Fibroblast of pulmonary artery (primary cell): ENCODE measurements around the gene FOXE3.

ENCODE experiments used
- DNase-seq: peaks from one replicate; pipeline ENCODE4 v3.0.0-alpha.2; 2010; ENCODE audit warnings: low read depth
- H3K4me3 ChIP-seq: replicated peaks from 2 replicates; pipeline ENCODE4 v1.5.1; 2011; ENCODE audit warnings: low read depth, mild to moderate bottlenecking, control low read depth, low read length, moderate library complexity
- TF ChIP-seq, protein P1 (sequence below): IDR thresholded peaks from 2 replicates; pipeline ENCODE4 v1.5.1; 2011; ENCODE audit warnings: mild to moderate bottlenecking, control low read depth, low read length, inconsistent platforms; ENCODE audit errors: missing control alignments

FOXE3 gene

DNA sequence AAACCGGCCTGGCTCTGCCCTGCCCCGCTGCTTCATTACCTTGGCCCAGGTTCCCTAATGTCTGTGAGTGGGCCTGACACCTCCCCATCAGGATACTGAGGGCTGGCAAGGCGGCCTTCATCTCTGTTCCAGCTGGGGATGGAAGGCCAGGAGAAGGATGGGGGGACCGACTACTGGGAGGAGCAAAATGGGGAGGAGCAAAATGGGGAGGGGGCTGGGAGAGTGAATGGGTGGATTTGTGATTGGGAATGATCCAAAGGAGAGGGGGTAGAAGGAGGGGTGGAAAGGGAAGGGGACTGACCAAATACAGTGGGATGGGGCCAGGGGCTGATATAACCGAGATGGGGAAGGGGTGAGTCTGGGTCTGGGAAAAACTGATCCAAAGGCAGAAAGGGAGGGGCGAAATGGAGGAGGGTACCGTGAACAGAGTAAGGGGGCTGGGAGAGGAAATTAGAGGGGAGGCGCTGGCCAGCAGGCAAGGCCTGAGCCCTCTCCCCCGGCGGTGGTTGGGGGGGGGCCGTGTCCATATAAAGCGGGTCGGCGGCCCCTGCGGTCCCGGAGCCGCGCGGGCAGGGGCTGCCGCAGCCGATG is at the start of gene FOXE3:
FOXE3 (plus strand) TSS at position 558 of the 591 bp plus-strand sequence; CDS start at position 589, 31 bp downstream.
- DNase-seq, result no peak
- peak within 1 kb of the TSS; percentile 12 for H3K4me3 ChIP-seq
- TF ChIP-seq, protein P1, sequence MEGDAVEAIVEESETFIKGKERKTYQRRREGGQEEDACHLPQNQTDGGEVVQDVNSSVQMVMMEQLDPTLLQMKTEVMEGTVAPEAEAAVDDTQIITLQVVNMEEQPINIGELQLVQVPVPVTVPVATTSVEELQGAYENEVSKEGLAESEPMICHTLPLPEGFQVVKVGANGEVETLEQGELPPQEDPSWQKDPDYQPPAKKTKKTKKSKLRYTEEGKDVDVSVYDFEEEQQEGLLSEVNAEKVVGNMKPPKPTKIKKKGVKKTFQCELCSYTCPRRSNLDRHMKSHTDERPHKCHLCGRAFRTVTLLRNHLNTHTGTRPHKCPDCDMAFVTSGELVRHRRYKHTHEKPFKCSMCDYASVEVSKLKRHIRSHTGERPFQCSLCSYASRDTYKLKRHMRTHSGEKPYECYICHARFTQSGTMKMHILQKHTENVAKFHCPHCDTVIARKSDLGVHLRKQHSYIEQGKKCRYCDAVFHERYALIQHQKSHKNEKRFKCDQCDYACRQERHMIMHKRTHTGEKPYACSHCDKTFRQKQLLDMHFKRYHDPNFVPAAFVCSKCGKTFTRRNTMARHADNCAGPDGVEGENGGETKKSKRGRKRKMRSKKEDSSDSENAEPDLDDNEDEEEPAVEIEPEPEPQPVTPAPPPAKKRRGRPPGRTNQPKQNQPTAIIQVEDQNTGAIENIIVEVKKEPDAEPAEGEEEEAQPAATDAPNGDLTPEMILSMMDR, result no peak

DNA sequence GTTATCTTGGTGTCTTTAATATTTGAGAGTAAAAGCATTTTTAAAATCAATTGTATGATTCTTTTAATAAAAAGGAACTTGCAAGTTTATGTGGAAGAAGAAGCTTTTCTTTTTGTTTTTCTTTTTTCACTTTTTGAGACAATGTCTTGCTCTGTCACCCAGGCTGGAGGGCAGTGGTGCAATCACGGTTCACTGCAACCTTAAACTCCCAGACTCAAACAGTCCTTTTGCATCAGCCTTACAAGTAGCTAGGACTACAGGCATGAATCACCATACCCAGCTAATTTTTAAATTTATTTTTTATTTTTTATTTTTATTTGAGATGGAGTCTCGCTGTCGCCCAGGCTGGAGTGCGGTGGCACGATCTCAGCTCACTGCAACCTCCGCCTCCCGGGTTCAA is 48.4 kb upstream of the FOXE3 start:
- H3K4me3 ChIP-seq, result no peak overlapping the region
- no peak for DNase-seq
- TF ChIP-seq, protein P1, result no peak

DNA sequence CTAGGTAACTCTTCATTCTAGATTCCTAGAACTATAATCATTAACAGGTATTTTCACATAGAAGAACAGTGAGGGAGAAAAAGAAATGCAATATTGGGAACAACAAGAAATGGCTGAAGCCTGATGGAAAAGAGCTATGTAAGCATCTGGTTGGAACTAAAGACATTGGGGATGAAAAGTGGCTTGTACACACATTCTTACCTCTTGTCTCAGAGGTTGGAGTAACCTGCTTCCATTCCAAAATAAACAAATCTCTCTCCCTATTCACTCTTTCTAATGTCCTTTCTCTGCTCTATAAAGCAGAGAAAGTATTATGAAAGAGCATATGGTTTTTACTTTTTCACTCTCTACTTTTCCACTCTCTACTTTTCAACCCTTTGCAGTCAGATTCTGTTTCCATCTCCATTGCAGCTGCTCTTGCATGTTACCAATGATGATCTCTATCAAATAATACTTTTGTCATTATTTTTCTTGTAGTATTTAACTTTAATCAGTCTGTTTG is 45.0 kb upstream of the FOXE3 start:
- no peak for DNase-seq
- TF ChIP-seq, protein P1, result no peak
- H3K4me3 ChIP-seq, result no peak overlapping the region

DNA sequence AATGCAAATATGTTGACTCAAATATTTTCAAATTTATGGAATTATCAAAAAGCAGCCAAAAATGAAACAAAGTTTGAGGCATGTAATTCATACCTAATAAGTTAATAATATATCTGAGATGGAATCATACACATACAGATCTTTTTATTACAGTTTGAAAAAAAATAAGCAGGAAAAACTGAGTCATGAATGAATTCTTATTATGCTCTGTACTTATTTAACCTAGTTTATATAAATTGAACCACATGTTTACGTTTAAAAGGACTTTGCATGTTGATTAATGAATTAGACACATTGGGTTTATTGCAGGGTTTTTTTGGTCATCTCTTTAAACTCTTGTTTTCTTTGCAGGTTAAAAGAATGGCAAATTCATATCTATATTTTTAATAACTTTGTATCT is 41.6 kb upstream of the FOXE3 start:
- TF ChIP-seq, protein P1, result no peak
- H3K4me3 ChIP-seq, result no peak overlapping the region
- no peak for DNase-seq

DNA sequence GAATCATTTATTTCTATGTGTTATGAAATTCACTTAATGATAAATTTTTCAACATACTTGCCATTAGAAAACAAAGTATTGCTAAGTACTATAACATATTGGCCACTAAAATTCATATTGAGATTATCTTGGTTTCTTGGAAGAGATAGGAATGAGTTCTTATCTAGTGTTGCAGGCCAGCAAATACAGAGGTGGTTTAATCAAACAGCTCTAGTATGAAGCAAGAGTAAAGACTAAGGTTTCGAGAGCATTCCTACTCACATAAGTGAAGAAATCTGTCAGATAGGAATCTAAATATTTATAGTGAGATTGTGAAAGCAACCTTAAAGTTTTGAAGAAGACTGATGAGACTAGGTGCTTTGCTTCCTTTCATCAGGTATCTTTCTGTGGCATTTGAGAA is 37.9 kb upstream of the FOXE3 start:
- DNase-seq, result no peak
- TF ChIP-seq, protein P1, result no peak
- no peak overlapping the region for H3K4me3 ChIP-seq

DNA sequence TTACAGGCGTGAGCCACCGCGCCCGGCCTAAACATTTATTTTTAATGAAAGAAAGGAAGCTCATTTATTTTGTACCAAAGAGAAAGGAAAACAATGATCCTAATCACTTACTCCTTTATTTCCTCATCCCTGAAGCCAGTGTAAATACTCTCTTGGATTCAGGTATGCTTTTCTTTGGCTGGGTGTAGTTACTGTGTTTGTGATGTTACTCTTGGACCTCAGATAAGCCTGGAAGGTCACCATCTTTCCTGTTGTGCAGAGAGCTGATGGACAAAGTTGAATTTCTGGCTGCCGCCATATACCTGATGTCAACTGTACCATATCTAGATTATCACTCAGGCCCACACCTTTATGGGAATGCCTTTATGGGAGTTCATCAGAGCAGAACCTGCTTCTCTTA is 35.4 kb upstream of the FOXE3 start:
- no peak overlapping the region for H3K4me3 ChIP-seq
- no peak for DNase-seq
- TF ChIP-seq, protein P1, result no peak

DNA sequence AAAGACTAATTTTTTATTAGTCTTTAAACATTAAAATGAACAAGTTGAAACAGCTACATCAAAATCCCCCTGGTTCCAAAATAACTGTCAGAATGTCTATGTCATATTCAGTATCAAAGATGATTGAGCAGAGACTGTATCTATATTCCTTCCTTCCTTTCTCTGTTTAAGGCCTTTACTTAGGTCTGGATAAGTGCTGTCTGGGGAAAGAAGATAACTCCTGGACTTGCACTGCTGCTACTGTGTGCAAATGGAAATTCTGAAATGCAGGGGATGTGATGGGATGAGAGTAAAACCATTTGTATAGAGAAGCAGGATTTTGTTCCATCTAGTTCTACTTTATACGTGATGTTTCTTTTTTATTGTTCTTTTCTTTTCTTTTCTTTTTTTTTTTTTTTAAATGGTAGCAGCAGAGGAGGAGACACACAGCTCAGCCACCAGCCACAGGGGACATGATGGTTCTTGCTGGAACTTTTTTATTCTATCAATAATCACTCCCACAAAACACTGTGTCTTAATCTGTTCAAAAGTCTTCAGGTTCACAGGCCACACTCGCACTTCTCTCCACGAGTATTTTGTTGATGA is 33.6 kb upstream of the FOXE3 start:
- H3K4me3 ChIP-seq, result no peak overlapping the region
- TF ChIP-seq, protein P1, result no peak
- DNase-seq, result no peak
